Measurements from ENCODE around the gene XYLT1. TPM values are rescaled to one million over a fixed set of nuclear protein-coding genes. Genes with fewer than 3 reads are reported as not detected.
A peak's percentile ranks its signal among the peaks of the same experiment; 100 is the strongest.

The XYLT1 gene
- total and polyA plus RNA-seq, 10 of the 15 experiments (the other 5 are each of a cell fraction or from before 2014, with no cell fraction given): 0.88 to 14.8 (median 5.8) TPM

- DNase-seq (ENCODE audit: low read depth, low spot score) (no peak), ATAC-seq (peak; percentile 4), FAIRE-seq (no peak)
- no peaks in the 10 kb centered on the region for H3K79me2 ChIP-seq (ENCODE audit: control insufficient read depth, insufficient read depth, low read length)
- no peak overlapping the region for H3K9ac ChIP-seq (ENCODE audit: control insufficient read depth, insufficient read depth, low read length)
- in situ Hi-C loops (cut with MboI): loop anchor here (5.0 kb wide), 1 partner anchor 166 kb away; no protein-coding TSS in a partner anchor
- peak overlapping the region; percentile 73 for H3K4me2 ChIP-seq (ENCODE audit: control insufficient read depth, insufficient read depth)
- CTCF ChIA-PET: interaction anchor here (0.6 to 8.2 kb wide), 20 partner anchors 9 to 440 kb away, joined by 3 to 85 read pairs (median 6); no protein-coding TSS in a partner anchor
- no peaks in the 10 kb centered on the region for H3K27me3 ChIP-seq (replicated peaks in 1 of 2; ENCODE audit: control insufficient read depth in 2 of 2, insufficient read depth in 2 of 2, low read length in 1 of 2)
- no peaks in the 10 kb centered on the region for H4K20me1 ChIP-seq (ENCODE audit: control insufficient read depth, insufficient read depth)
- RAD21 ChIA-PET (ENCODE audit: unreplicated experiment): interaction anchor here (0.8 to 8.9 kb wide), 35 partner anchors 9 to 440 kb away, joined by 3 to 109 read pairs (median 5); no protein-coding TSS in a partner anchor
- TF ChIP-seq SRF (IDR thresholded peaks at IDR 0.05; ENCODE audit: low read depth in 2 of 2, low read length in 2 of 2): no peak
- no peak for TF ChIP-seq ZBTB33 (IDR thresholded peaks at IDR 0.05)
- TF ChIP-seq SMARCA5 (IDR thresholded peaks at IDR 0.05): 0 out of 2 replicates have a peak, but pooled peaks have one; percentile 7
- 0 out of 2 replicates have a peak, but pooled peaks have one; percentile 32 for TF ChIP-seq PAX8 (IDR thresholded peaks at IDR 0.05)
- no peak for TF ChIP-seq CBX5 (IDR thresholded peaks at IDR 0.05; ENCODE audit: low read depth)
- no peak for TF ChIP-seq ASH2L (IDR thresholded peaks at IDR 0.05; ENCODE audit: borderline replicate concordance, low read depth)
- no peak overlapping the region for H2AFZ ChIP-seq (ENCODE audit: control insufficient read depth, low read depth, low read length)
- SMC1A ChIA-PET (ENCODE audit: uncharacterized antibody, unreplicated experiment): interaction anchor here (0.5 to 12.6 kb wide), 37 partner anchors 9 to 1498 kb away, joined by 3 to 241 read pairs (median 5); no protein-coding TSS in a partner anchor
- WGBS (ENCODE audit: insufficient coverage, insufficient replicate concordance, low lambda C conversion rate, missing lambda C conversion rate): 14% methylated on average over 4 of the region's 4 CpGs
- intact Hi-C loops (cut with micrococcal nuclease; ENCODE audit: unreplicated experiment): loop anchor here (2.0 to 10.0 kb wide), 6 partner anchors 40 to 274 kb away; no protein-coding TSS in a partner anchor
- BruUV-seq (replicated peaks): no TSS peak
- no peaks in the 10 kb centered on the region for H3K36me3 ChIP-seq (ENCODE audit: control insufficient read depth in 2 of 2, insufficient read depth in 2 of 2, low read length in 1 of 2)
- H3K27ac ChIP-seq (ENCODE audit: control insufficient read depth, insufficient read depth): peak overlapping the region; percentile 42
- H3K4me1 ChIP-seq (ENCODE audit: control insufficient read depth, insufficient read depth, low read length): peaks cover 43% of the 10 kb centered on the region
- POLR2A ChIA-PET: interaction anchor here (0.5 to 4.8 kb wide), 13 partner anchors 8 to 115 kb away, joined by 3 to 32 read pairs (median 5); no protein-coding TSS in a partner anchor
- H3K9me3 ChIP-seq (replicated peaks; ENCODE audit: control insufficient read depth, insufficient read depth, low read length): no peaks in the 10 kb centered on the region
- H3K4me3 ChIP-seq: no peak overlapping the region
Measured at GRCh38 chr16:17301184-17301583, 169.6 kb downstream of the XYLT1 start.

Measured in GM12878 (cell line).